ENCODE results near the gene EDN2. TPM values are rescaled to one million over a fixed set of nuclear protein-coding genes. Genes with fewer than 3 reads are reported as not detected.

The EDN2 gene
- total RNA-seq, 1 donor = not detected

DNA sequence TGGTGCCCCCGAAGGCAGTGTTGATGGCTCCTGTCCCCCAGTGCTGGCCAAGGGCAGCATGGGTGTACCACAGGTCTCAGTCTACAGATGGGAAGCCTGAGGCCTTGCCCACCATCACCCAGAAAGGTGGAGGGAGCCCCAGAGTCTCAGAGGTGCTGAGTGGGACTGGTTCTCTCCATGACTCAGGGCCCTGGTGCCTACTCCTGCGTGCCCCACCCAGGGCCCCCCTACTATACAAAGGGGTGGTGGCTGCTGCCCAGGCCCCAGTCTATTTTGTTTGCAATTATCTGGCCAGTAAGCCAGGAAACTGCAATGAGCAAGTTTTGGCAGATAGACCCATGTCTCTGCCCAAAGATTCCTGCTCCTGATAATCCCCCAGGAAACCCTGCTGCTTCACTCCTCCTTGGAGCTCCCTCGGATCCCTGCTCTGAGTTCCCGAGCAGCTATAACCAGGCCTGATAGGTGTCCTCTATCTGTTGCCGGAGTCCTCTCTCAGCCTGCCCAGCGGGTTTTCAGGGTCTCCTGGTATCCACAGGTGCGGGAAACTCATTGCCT lies 41.7 kb downstream of the EDN2 start:
- TF ChIP-seq, protein P1, sequence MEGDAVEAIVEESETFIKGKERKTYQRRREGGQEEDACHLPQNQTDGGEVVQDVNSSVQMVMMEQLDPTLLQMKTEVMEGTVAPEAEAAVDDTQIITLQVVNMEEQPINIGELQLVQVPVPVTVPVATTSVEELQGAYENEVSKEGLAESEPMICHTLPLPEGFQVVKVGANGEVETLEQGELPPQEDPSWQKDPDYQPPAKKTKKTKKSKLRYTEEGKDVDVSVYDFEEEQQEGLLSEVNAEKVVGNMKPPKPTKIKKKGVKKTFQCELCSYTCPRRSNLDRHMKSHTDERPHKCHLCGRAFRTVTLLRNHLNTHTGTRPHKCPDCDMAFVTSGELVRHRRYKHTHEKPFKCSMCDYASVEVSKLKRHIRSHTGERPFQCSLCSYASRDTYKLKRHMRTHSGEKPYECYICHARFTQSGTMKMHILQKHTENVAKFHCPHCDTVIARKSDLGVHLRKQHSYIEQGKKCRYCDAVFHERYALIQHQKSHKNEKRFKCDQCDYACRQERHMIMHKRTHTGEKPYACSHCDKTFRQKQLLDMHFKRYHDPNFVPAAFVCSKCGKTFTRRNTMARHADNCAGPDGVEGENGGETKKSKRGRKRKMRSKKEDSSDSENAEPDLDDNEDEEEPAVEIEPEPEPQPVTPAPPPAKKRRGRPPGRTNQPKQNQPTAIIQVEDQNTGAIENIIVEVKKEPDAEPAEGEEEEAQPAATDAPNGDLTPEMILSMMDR (IDR thresholded peaks at IDR 0.05; ENCODE audit: insufficient read depth, low read length) = no peak
- peak; percentile 81 for DNase-seq (ENCODE audit: low read depth)
- no peak overlapping the region for H3K4me3 ChIP-seq (ENCODE audit: low read depth, low read length)

DNA sequence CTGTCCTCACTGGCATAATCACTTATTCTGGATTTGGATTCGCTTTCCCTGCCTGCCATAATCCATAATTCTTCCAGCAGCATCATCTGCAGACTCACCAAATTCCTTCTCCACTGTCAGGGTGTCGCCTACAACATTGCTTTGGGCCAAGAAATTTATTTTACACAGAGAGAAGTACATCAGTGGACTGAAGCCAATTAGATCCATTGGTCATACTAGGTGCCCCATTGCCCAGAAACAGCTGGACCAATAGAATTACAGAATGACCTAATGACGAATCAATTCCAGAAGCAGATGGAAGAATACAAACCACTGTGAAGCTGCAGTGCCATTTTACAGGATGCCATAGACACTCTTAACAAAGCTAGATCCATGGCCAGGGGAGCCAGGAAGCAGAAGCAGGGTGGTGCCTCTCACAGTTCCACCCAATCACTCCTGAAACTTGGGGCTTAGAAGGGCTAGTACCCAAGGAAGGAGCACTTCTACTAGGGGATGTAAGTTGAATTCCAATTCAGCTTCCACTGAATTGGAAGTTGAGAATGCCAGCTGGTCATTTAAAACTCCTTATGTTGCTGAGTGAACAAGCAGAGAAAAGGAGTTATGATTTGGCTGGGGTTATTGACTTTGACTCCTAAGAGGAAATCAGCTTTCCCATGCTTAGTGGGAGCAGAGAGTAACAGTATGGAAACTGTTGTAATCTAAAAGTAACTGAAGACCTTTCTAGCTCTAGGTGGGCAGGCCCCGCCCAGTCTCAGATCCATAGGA lies 44.0 kb downstream of the EDN2 start:
- H3K4me3 ChIP-seq (ENCODE audit: low read depth, low read length) = no peak overlapping the region
- DNase-seq (ENCODE audit: low read depth) = no peak
- TF ChIP-seq, protein P1 (IDR thresholded peaks at IDR 0.05; ENCODE audit: insufficient read depth, low read length) = no peak

DNA sequence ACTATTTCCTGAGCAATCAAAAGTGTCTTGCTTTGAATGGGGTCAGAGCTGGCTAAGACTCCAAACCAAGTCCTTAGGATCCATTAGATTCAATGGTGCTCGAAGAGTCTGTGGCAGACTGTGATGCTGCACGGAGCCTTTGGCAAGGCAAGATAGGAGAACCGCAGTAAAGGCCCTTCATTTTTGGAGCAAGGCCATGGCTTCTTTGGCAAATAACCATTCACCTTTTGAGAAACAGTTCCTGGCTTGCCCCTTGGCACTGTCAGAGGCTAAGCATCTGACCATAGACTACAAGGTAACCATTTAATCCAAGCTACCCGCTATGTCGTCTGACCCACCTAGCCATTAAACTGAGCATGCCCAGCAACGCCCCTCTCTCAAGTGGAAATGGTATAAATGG lies 45.2 kb downstream of the EDN2 start:
- no peak overlapping the region for H3K4me3 ChIP-seq (ENCODE audit: low read depth, low read length)
- no peak for DNase-seq (ENCODE audit: low read depth)
- TF ChIP-seq, protein P1 (IDR thresholded peaks at IDR 0.05; ENCODE audit: insufficient read depth, low read length) = no peak

DNA sequence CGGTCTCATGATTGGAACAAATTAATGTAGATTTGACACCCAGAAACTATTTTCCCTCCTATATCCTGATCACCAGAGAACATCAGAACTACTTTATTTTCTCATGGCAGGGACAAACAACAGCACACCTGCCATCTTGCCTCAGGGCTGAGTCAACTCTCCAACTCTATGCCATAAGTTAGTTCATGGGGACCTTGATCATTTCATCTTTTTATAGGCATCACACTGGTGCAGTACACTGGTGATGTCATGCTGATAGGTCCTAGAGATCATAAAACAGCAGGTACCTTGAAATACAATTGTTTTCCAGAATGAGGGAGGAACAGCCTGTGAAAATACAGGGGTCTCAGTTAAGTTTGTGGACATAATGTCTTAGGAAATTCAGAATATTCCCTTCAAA lies 45.8 kb downstream of the EDN2 start:
- TF ChIP-seq, protein P1 (IDR thresholded peaks at IDR 0.05; ENCODE audit: insufficient read depth, low read length) = no peak
- no peak for DNase-seq (ENCODE audit: low read depth)
- H3K4me3 ChIP-seq (ENCODE audit: low read depth, low read length) = no peak overlapping the region

DNA sequence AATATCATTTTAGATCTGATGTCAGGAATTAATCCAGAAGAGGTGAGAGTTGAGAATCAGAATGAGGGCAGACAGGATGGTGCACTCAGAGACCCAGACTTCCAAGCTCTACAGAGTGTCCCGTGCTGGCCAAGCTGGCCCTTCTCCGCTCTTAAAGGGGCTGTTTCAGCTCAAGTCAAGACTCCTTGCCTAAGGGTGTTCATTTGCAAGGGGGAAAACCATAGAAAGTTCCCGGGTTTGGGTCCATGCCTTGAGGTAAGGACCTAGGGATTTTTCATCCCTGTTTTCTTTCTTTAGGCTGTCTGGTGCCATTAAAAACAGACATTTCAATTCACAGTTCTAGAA lies 47.5 kb downstream of the EDN2 start:
- DNase-seq (ENCODE audit: low read depth) = no peak
- TF ChIP-seq, protein P1 (IDR thresholded peaks at IDR 0.05; ENCODE audit: insufficient read depth, low read length) = no peak

DNA sequence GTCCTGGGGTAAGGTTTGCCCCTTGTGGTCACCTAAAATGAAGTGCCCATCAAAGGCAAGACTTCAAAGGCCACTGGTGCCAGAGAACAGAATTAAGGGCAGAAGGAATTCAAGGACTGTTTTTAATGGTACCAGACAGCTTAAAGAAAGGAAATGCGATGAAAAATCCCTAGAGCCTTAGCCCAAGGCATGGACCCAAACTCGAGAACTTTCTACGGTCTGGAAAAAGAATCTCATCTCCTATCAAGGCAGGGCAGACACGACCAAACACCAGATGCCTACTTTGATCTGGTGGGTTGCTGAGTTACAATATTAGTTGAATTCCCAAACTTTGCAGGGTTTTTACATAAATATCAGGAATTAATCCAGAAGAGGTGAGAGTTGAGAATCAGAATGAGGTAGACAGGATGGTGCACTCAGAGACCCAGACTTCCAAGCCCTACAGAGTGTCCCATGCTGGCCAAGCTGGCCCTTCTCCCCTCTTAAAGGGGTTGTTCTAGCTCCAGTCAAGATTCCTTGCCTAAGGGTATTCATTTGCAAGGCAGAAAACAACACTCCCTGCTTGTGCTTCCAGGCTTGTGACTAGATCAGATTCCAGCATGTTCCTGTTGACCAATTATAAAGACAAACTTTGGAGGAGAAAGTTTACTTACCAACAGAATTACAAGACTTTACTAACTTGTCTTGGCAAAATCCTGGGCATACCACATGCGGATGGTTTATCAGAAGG lies 48.0 kb downstream of the EDN2 start:
- no peak for DNase-seq (ENCODE audit: low read depth)
- H3K4me3 ChIP-seq (ENCODE audit: low read depth, low read length) = no peak overlapping the region
- TF ChIP-seq, protein P1 (IDR thresholded peaks at IDR 0.05; ENCODE audit: insufficient read depth, low read length) = no peak

More for the DNA sequence above, 47.5 kb downstream of the EDN2 start:
- H3K4me3 ChIP-seq (ENCODE audit: low read depth, low read length) = no peak overlapping the region

Measured in fibroblast of the aortic adventitia (primary cell).